HCT116 (cell line): ENCODE data around the gene GRB7. TPM values are rescaled to one million over a fixed set of nuclear protein-coding genes. Genes with fewer than 3 reads are reported as not detected.

ENCODE experiments used
- ATAC-seq: fragments of 200-7000 bp; cut with Tn5 transposase; 2 replicates; pipeline ENCODE4 v1.9.1; 2020; ENCODE audit warnings: mild to moderate bottlenecking, moderate library complexity
- BruUV-seq: library from RNA; stranded (reverse); fragments of 400-500 nt; replicated peaks from 2 replicates; lab custom pipeline; 2021; lab: Mats Ljungman, UMichigan
- CTCF ChIA-PET: fragments of 300-600 bp; sonication (Branson Sonifier 250); formaldehyde crosslinking; loops from one replicate; lab custom pipeline; 2021; ENCODE audit warnings: antibody characterized with exemption; lab: Charles Lee
- POLR2A ChIA-PET: fragments of 300-600, 350-600 bp; sonication (Branson Sonifier 250); formaldehyde crosslinking; loops from one replicate; lab custom pipeline; 2021; ENCODE audit warnings: antibody characterized with exemption; lab: Charles Lee
- RAD21 ChIA-PET, 2 experiments: fragments of 300-600 bp; sonication (Branson Sonifier 250); formaldehyde crosslinking; loops; one replicate each; lab custom pipeline; 2023; ENCODE audit warnings: low total read pairs in 2 of 2; ENCODE audit not compliant: uncharacterized antibody in 2 of 2, unreplicated experiment in 2 of 2, low non-redundant PET in 1 of 2; lab: Charles Lee
- DNase-seq: peaks from one replicate; pipeline ENCODE4 v3.0.0-alpha.2; 2010; ENCODE audit warnings: low read depth, low spot score
- H2AFZ ChIP-seq: fragments of 200-600 bp; shearing (Covaris generic), sonication (generic); 2 replicates; pipeline ENCODE4 v1.6.1; 2017; ENCODE audit warnings: low read depth, mixed run types, mixed read lengths, antibody characterized with exemption, low read length; ENCODE audit not compliant: poor library complexity, severe bottlenecking
- H3K27ac ChIP-seq: 2 replicates; pipeline ENCODE4 v1.5.1; 2012; ENCODE audit warnings: low read depth, low read length
- H3K27me3 ChIP-seq: fragments of 200-600 bp; sonication (generic); 2 replicates; pipeline ENCODE4 v1.6.1; 2016; ENCODE audit warnings: mixed run types, low read length, mixed read lengths; ENCODE audit not compliant: insufficient read depth
- H3K36me3 ChIP-seq, 2 experiments: fragments of 200-500 bp in 1 of 2; fragments of 200-600 bp in 1 of 2; sonication (Bioruptor generic) in 1 of 2; sonication (generic) in 1 of 2; 2 replicates each; pipeline versions ENCODE4 v1.5.1 to v1.6.1; 2014 to 2016; ENCODE audit warnings: low read length in 2 of 2, inconsistent platforms in 1 of 2, mixed read lengths in 1 of 2, mixed run types in 1 of 2; ENCODE audit not compliant: insufficient read depth in 2 of 2, control insufficient read depth in 1 of 2
- H3K4me1 ChIP-seq, 2 experiments: fragments of 200-600 bp in 1 of 2; sonication (generic) in 1 of 2; 2 replicates each; pipeline versions ENCODE4 v1.5.1 to v1.6.1; 2012 to 2017; ENCODE audit warnings: low read length in 2 of 2, inconsistent platforms in 1 of 2, mild to moderate bottlenecking in 1 of 2, mixed read lengths in 1 of 2, mixed run types in 1 of 2, moderate library complexity in 1 of 2; ENCODE audit not compliant: insufficient read depth in 2 of 2, control insufficient read depth in 1 of 2
- H3K4me2 ChIP-seq: fragments of 200-600 bp; sonication (generic); 2 replicates; pipeline ENCODE4 v1.6.1; 2017; ENCODE audit warnings: mixed run types, low read length, mixed read lengths
- H3K4me3 ChIP-seq, 2 experiments: fragments of 200-600 bp in 1 of 2; sonication (generic) in 1 of 2; replicated peaks in 1 of 2; 2 replicates each; pipeline ENCODE4 v1.5.1; 2011 to 2016; ENCODE audit warnings: low read length in 2 of 2, control low read depth in 1 of 2, low read depth in 1 of 2, mild to moderate bottlenecking in 1 of 2, mixed read lengths in 1 of 2, mixed run types in 1 of 2
- H3K79me2 ChIP-seq: fragments of 200-600 bp; sonication (generic); 2 replicates; pipeline ENCODE4 v1.6.1; 2017; ENCODE audit warnings: mild to moderate bottlenecking, mixed run types, low read length, moderate library complexity, mixed read lengths; ENCODE audit not compliant: insufficient read depth
- H3K9ac ChIP-seq: fragments of 200-600 bp; sonication (generic); 2 replicates; pipeline ENCODE4 v1.6.1; 2016; ENCODE audit warnings: low read length, mixed read lengths
- H3K9me2 ChIP-seq: fragments of 200-600 bp; sonication (generic), shearing (Covaris generic); 2 replicates; pipeline ENCODE4 v1.6.1; 2017; ENCODE audit warnings: mixed run types, mild to moderate bottlenecking, moderate library complexity; ENCODE audit not compliant: insufficient read depth
- H3K9me3 ChIP-seq, 2 experiments: fragments of 200-500 bp in 1 of 2; fragments of 200-600 bp in 1 of 2; sonication (Bioruptor generic) in 1 of 2; sonication (generic) in 1 of 2; 2 replicates each; pipeline ENCODE4 v1.6.1; 2014 to 2017; ENCODE audit warnings: low read length in 2 of 2, mixed read lengths in 2 of 2, inconsistent platforms in 1 of 2, low read depth in 1 of 2, mild to moderate bottlenecking in 1 of 2, mixed run types in 1 of 2, moderate library complexity in 1 of 2; ENCODE audit not compliant: control insufficient read depth in 1 of 2, insufficient read depth in 1 of 2
- H4K20me1 ChIP-seq: fragments of 200-600 bp; sonication (generic), shearing (Covaris generic); 2 replicates; pipeline ENCODE4 v1.6.1; 2017; ENCODE audit warnings: mixed run types, mild to moderate bottlenecking, moderate library complexity; ENCODE audit not compliant: insufficient read depth
- CBX3 ChIP-seq: IDR thresholded peaks from 2 replicates; pipeline ENCODE4 v1.6.1; 2012; ENCODE audit warnings: low read depth
- EGR1 ChIP-seq: IDR thresholded peaks from 2 replicates; pipeline ENCODE4 v1.6.1; 2012; ENCODE audit warnings: low read depth
- ELF1 ChIP-seq: IDR thresholded peaks from 2 replicates; pipeline ENCODE4 v1.6.1; 2012; ENCODE audit warnings: low read depth, borderline replicate concordance
- EZH2 ChIP-seq: fragments of 200-600 bp; sonication (generic); IDR thresholded peaks from 2 replicates; pipeline ENCODE4 v1.6.1; 2017; ENCODE audit warnings: antibody characterized with exemption, mixed run types
- EZH2phosphoT487 ChIP-seq: fragments of 200-600 bp; IDR thresholded peaks from 2 replicates; pipeline ENCODE4 v1.6.1; 2018; ENCODE audit warnings: antibody characterized with exemption, borderline replicate concordance
- JUND ChIP-seq: IDR thresholded peaks from 2 replicates; pipeline ENCODE4 v1.6.1; 2012
- POLR2A ChIP-seq: IDR thresholded peaks from 2 replicates; pipeline ENCODE4 v1.7.0; 2011; ENCODE audit warnings: borderline replicate concordance; ENCODE audit not compliant: insufficient read depth, insufficient read length; ENCODE audit errors: extremely low read depth
- POLR2AphosphoS5 ChIP-seq: IDR thresholded peaks from 2 replicates; pipeline ENCODE4 v1.6.1; 2011; ENCODE audit warnings: mild to moderate bottlenecking, low read depth, low read length, moderate library complexity
- RAD21 ChIP-seq: IDR thresholded peaks from 2 replicates; pipeline ENCODE4 v1.6.1; 2012; ENCODE audit warnings: low read depth, mild to moderate bottlenecking
- REST ChIP-seq: IDR thresholded peaks from 2 replicates; pipeline ENCODE4 v1.6.1; 2012; ENCODE audit warnings: low read depth
- SIN3A ChIP-seq: IDR thresholded peaks from 2 replicates; pipeline ENCODE4 v1.6.1; 2012; ENCODE audit warnings: low read depth
- SP1 ChIP-seq: IDR thresholded peaks from 2 replicates; pipeline ENCODE4 v1.6.1; 2012; ENCODE audit warnings: low read depth
- TCF7L2 ChIP-seq: IDR thresholded peaks from 2 replicates; pipeline ENCODE4 v1.7.0; 2011; ENCODE audit warnings: borderline replicate concordance, inconsistent platforms; ENCODE audit not compliant: insufficient read depth, insufficient read length; ENCODE audit errors: extremely low read depth
- YY1 ChIP-seq: IDR thresholded peaks from 2 replicates; pipeline ENCODE4 v1.6.1; 2011; ENCODE audit warnings: low read length, low read depth, moderate library complexity, mild to moderate bottlenecking; ENCODE audit not compliant: insufficient replicate concordance; ENCODE audit errors: extremely low read depth
- intact Hi-C: fragments of 100-400 bp; cut with micrococcal nuclease; formaldehyde crosslinking; loops from 2 replicates; pipeline ENCODE4 v1.10.0; 2022
- total RNA-seq: library from RNA; stranded (reverse); gene quantifications from one replicate; pipeline ENCODE4 v1.2.1, GENCODE V29; 2021; ENCODE audit not compliant: unreplicated experiment
- TF ChIP-seq, protein P1 (sequence below), 3 experiments: fragments of 200-600 bp in 1 of 3; sonication (generic) in 1 of 3; IDR thresholded peaks in 2 of 3; conservative IDR thresholded peaks in 1 of 3; 2 replicates each; pipeline ENCODE4 v1.5.1; 2012 to 2017; ENCODE audit warnings: low read depth in 2 of 3, low read length in 2 of 3, antibody characterized with exemption in 1 of 3, borderline replicate concordance in 1 of 3, control low read depth in 1 of 3, mild to moderate bottlenecking in 1 of 3, mixed read lengths in 1 of 3, mixed run types in 1 of 3, moderate library complexity in 1 of 3; ENCODE audit not compliant: insufficient read depth in 1 of 3
- TF ChIP-seq, protein P2 (sequence below): IDR thresholded peaks from 2 replicates; pipeline ENCODE4 v1.6.1; 2011; ENCODE audit warnings: mild to moderate bottlenecking, low read length, moderate library complexity; ENCODE audit not compliant: insufficient replicate concordance; ENCODE audit errors: extremely low read depth
- TF ChIP-seq, protein P3 (sequence below): IDR thresholded peaks from 2 replicates; pipeline ENCODE4 v1.6.1; 2012

The GRB7 gene
- total RNA-seq, 1 experiment from 2014 or later, result 51.9 TPM

- ChIA-PET RAD21 (no interaction called here), POLR2A (interaction anchor here (2.1 kb wide), 1 partner anchor 11 kb away, joined by 16 read pairs; the partner anchor contains the start of gene ERBB2), CTCF (interaction anchor here (1.0 to 2.4 kb wide), 2 partner anchors 36 to 67 kb away, joined by 4 to 9 read pairs; no protein-coding TSS in a partner anchor)
- Histone ChIP-seq H3K79me2 (no peaks in the 10 kb centered on the region), H2AFZ (no peak overlapping the region), H4K20me1 (no peaks in the 10 kb centered on the region)
- TF ChIP-seq RAD21 (peak; percentile 60; the same call in 1 of the 2 replicates), EZH2phosphoT487 (no peak), EGR1 (no peak), SP1 (no peak), POLR2AphosphoS5 (no peak), TCF7L2 (no peak), REST (no peak), POLR2A (no peak), SIN3A (no peak), YY1 (no peak), CBX3 (no peak), JUND (no peak), EZH2 (no peak), ELF1 (no peak)
- TF ChIP-seq, protein P1, sequence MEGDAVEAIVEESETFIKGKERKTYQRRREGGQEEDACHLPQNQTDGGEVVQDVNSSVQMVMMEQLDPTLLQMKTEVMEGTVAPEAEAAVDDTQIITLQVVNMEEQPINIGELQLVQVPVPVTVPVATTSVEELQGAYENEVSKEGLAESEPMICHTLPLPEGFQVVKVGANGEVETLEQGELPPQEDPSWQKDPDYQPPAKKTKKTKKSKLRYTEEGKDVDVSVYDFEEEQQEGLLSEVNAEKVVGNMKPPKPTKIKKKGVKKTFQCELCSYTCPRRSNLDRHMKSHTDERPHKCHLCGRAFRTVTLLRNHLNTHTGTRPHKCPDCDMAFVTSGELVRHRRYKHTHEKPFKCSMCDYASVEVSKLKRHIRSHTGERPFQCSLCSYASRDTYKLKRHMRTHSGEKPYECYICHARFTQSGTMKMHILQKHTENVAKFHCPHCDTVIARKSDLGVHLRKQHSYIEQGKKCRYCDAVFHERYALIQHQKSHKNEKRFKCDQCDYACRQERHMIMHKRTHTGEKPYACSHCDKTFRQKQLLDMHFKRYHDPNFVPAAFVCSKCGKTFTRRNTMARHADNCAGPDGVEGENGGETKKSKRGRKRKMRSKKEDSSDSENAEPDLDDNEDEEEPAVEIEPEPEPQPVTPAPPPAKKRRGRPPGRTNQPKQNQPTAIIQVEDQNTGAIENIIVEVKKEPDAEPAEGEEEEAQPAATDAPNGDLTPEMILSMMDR (IDR thresholded peaks at IDR 0.05 in 2 of 3, conservative IDR thresholded peaks at IDR 0.05 in 1 of 3; ENCODE audit: borderline replicate concordance in 1 of 3, insufficient read depth in 1 of 3, low read depth in 2 of 3, low read length in 2 of 3), result peak in 1 of 3 experiments; percentile 45; a peak in 1 of 6 replicates
- TF ChIP-seq, protein P2, sequence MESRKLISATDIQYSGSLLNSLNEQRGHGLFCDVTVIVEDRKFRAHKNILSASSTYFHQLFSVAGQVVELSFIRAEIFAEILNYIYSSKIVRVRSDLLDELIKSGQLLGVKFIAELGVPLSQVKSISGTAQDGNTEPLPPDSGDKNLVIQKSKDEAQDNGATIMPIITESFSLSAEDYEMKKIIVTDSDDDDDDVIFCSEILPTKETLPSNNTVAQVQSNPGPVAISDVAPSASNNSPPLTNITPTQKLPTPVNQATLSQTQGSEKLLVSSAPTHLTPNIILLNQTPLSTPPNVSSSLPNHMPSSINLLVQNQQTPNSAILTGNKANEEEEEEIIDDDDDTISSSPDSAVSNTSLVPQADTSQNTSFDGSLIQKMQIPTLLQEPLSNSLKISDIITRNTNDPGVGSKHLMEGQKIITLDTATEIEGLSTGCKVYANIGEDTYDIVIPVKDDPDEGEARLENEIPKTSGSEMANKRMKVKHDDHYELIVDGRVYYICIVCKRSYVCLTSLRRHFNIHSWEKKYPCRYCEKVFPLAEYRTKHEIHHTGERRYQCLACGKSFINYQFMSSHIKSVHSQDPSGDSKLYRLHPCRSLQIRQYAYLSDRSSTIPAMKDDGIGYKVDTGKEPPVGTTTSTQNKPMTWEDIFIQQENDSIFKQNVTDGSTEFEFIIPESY, result no peak
- TF ChIP-seq, protein P3, sequence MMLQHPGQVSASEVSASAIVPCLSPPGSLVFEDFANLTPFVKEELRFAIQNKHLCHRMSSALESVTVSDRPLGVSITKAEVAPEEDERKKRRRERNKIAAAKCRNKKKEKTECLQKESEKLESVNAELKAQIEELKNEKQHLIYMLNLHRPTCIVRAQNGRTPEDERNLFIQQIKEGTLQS, result no peak
- TF ChIP-seq, all 23 proteins: peak for 2
- H3K36me3 ChIP-seq, result no peaks in the 10 kb centered on the region
- no TSS peak for BruUV-seq
- DNase-seq (no peak), ATAC-seq (no peak)
- H3K4me3 ChIP-seq, result peak overlapping the region; percentile 84 to 89
- H3K4me1 ChIP-seq, result peaks cover 10 to 19% of the 10 kb centered on the region in 2 experiments; a peak in 3 of 4 replicates
- H3K9me3 ChIP-seq, result no peaks in the 10 kb centered on the region
- H3K27ac ChIP-seq, result peak overlapping the region; percentile 95
- no peaks in the 10 kb centered on the region for H3K9me2 ChIP-seq
- H3K27me3 ChIP-seq, result no peaks in the 10 kb centered on the region
- intact Hi-C loops, result no loop called here
- peak overlapping the region; percentile 91 for H3K4me2 ChIP-seq
- H3K9ac ChIP-seq, result peak overlapping the region; percentile 77
Measured at GRCh38 chr17:39688945-39689344, 48.8 kb upstream of the GRB7 start.
